ENCODE data around the gene ILKAP.

ILKAP gene

DNA sequence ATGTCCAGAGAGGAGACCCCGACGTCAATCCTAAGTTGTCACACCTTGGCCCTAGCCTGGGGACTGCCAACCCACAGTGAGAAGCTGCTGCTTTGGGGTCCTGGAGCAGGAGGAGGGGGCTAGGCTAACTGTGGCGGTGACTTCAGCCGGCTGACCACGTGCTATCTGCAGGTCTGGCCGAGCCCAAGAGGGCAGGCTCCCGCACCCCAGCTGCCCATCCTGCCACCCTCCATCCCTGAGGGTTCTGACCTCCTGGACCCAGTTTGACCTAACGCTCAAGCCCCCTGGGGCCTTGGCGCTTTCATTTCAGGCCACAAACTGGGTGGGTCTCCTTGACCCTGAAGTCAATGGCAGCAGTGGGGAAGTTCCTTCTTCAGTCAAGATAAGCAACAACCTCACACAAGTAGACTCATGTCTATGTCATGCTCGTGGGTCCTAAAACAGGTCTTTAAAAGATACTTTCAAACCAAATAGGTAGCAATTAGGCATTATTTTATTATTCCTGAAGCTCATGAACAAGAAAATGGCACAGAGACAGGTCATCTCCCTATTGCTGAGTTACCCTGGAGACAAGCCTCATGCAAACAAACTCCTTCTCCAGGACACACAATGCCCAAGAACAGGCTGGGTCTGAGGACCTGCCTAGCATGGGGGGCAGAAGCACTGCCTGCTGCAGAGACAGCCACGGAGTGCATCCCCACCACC, 34.1 kb upstream of the ILKAP start:
- ChIA-PET CTCF (interaction anchor here (1.0 kb wide), 1 partner anchor 8 kb away, joined by 3 read pairs; no protein-coding TSS in a partner anchor), POLR2A (ENCODE audit: low non-redundant PET) (no interaction called here)
- H3K27ac ChIP-seq: no peak overlapping the region
- TF ChIP-seq CTCF (conservative IDR thresholded peaks at IDR 0.05; ENCODE audit: low read depth): no peak
- no peak for DNase-seq (ENCODE audit: low spot score)

DNA sequence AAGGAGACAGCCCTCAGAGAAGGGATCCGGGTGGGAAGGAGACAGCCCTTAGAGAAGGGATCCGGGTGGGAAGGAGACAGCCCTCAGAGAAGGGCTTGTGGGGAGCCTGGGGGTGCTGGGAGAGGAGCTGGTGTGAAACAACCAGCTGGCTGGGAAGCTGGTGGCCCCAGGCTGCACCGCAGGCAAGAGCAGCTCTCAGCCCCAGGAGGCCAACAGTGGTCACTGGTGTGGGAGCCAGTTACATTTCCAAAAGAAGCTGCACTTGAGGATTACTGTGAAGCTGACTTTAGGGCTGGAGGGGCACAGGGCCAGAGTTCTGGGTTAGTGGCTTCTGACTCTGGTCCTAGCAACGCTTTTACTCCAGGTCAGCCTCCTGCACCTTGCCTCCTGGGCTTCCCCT, 33.1 kb upstream of the ILKAP start:
- POLR2A ChIA-PET (ENCODE audit: low non-redundant PET): no interaction called here
- TF ChIP-seq CTCF (conservative IDR thresholded peaks at IDR 0.05; ENCODE audit: low read depth): no peak
- no peak for DNase-seq (ENCODE audit: low spot score)
- CTCF ChIA-PET: interaction anchor here (1.0 kb wide), 1 partner anchor 9 kb away, joined by 3 read pairs; no protein-coding TSS in a partner anchor
- H3K27ac ChIP-seq: no peak overlapping the region

GRCh38 chr2:238235856-238236255, 32.4 kb upstream of the ILKAP start:
- ChIA-PET CTCF (no interaction called here), POLR2A (ENCODE audit: low non-redundant PET) (no interaction called here)
- TF ChIP-seq CTCF (conservative IDR thresholded peaks at IDR 0.05; ENCODE audit: low read depth): no peak
- no peak overlapping the region for H3K27ac ChIP-seq
- DNase-seq (ENCODE audit: low spot score): no peak

GRCh38 chr2:238235331-238235732, 31.8 kb upstream of the ILKAP start:
- DNase-seq (ENCODE audit: low spot score): no peak
- no peak overlapping the region for H3K27ac ChIP-seq
- TF ChIP-seq CTCF (conservative IDR thresholded peaks at IDR 0.05; ENCODE audit: low read depth): no peak
- CTCF ChIA-PET: no interaction called here
- POLR2A ChIA-PET (ENCODE audit: low non-redundant PET): no interaction called here

DNA sequence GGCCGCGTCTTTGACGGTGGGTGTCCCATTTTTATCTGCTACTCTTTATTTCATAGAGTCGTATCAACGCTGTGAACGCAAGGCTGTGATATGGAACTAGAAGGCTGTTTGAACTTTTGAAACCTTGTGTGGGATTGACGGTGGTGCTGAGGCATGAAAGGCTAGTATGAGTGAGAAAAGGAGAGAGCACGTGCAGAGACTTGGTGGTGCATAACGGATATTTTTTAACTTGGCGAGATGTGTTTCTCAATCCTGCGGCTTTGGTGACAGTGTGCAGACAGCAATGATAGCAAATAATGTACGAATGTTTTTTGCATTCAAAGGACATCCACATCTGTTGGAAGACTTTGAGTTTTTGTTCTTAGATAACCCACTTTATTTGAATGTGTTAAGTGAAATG, 30.1 kb upstream of the ILKAP start:
- ChIA-PET CTCF (no interaction called here), POLR2A (ENCODE audit: low non-redundant PET) (no interaction called here)
- no peak overlapping the region for H3K27ac ChIP-seq
- TF ChIP-seq CTCF (conservative IDR thresholded peaks at IDR 0.05; ENCODE audit: low read depth): no peak
- DNase-seq (ENCODE audit: low spot score): no peak

- CTCF ChIA-PET: no interaction called here
- H3K27ac ChIP-seq: no peak overlapping the region
- POLR2A ChIA-PET (ENCODE audit: low non-redundant PET): no interaction called here
- no peak for TF ChIP-seq CTCF (conservative IDR thresholded peaks at IDR 0.05; ENCODE audit: low read depth)
- DNase-seq (ENCODE audit: low spot score): no peak
Observed at GRCh38 chr2:238231809-238232208, 28.3 kb upstream of the ILKAP start.

All from RWPE1 (cell line).